Common myeloid progenitor, CD34-positive (primary cell): ENCODE data around the gene RNU1-3.
"Not testable (repeated sequence)": the region's sequence is repeated elsewhere in the genome, so short reads cannot be mapped to it uniquely, and the experiment has no call there.

Source experiments
- CTCF ChIA-PET: fragments of 350-600 bp; sonication (Branson Sonifier 250); formaldehyde crosslinking; loops from one replicate; lab custom pipeline; 2021; ENCODE audit warnings: antibody characterized with exemption; lab: Charles Lee
- POLR2A ChIA-PET: fragments of 350-600 bp; sonication (Branson Sonifier 250); formaldehyde crosslinking; loops from one replicate; lab custom pipeline; 2021; ENCODE audit warnings: antibody characterized with exemption; lab: Charles Lee
- DNase-seq, 3 donors: peaks; one replicate each; pipeline versions ENCODE4 v3.0.0 to v3.0.0-alpha.2; 2013
- H3K27ac ChIP-seq, 2 experiments: 1 replicate in 1 of 2; 2 replicates in 1 of 2; pipeline ENCODE4 v1.7.0; 2013; ENCODE audit warnings: inconsistent platforms in 2 of 2, low read length in 2 of 2, mild to moderate bottlenecking in 2 of 2, low read depth in 1 of 2, moderate library complexity in 1 of 2; ENCODE audit not compliant: severe bottlenecking in 2 of 2, insufficient read depth in 1 of 2, poor library complexity in 1 of 2
- H3K27me3 ChIP-seq, 5 experiments: replicated peaks in 2 of 5; 1 replicate in 3 of 5; 2 replicates in 2 of 5; pipeline versions ENCODE4 v1.6.1 to v1.7.0; 2013; ENCODE audit warnings: low read length in 4 of 5, mild to moderate bottlenecking in 2 of 5, moderate library complexity in 2 of 5, inconsistent platforms in 1 of 5; ENCODE audit not compliant: insufficient read depth in 5 of 5, control insufficient read depth in 4 of 5
- H3K36me3 ChIP-seq, 4 experiments: 1 replicate in 2 of 4; 2 replicates in 2 of 4; pipeline versions ENCODE4 v1.6.1 to v1.7.0; 2013; ENCODE audit warnings: low read length in 3 of 4, control low read depth in 1 of 4, mild to moderate bottlenecking in 1 of 4; ENCODE audit not compliant: control insufficient read depth in 4 of 4, insufficient read depth in 4 of 4
- H3K4me1 ChIP-seq, 4 experiments: 1 replicate in 3 of 4; 2 replicates in 1 of 4; pipeline versions ENCODE4 v1.6.1 to v1.7.1; 2013; ENCODE audit warnings: low read length in 3 of 4, mild to moderate bottlenecking in 3 of 4, control low read depth in 1 of 4, inconsistent platforms in 1 of 4, moderate library complexity in 1 of 4; ENCODE audit not compliant: control insufficient read depth in 4 of 4, insufficient read depth in 4 of 4; ENCODE audit errors: control extremely low read depth in 1 of 4
- H3K4me3 ChIP-seq, 7 experiments: 1 replicate in 4 of 7; 2 replicates in 3 of 7; pipeline versions ENCODE4 v1.5.1 to v1.7.0; 2013; ENCODE audit warnings: mild to moderate bottlenecking in 7 of 7, low read length in 6 of 7, moderate library complexity in 6 of 7, inconsistent platforms in 2 of 7, low read depth in 2 of 7, control low read depth in 1 of 7; ENCODE audit not compliant: insufficient read depth in 4 of 7, control insufficient read depth in 1 of 7; ENCODE audit errors: extremely low read depth in 1 of 7
- H3K9me3 ChIP-seq, 5 experiments: 1 replicate in 4 of 5; 2 replicates in 1 of 5; pipeline versions ENCODE4 v1.6.1 to v1.7.1; 2013; ENCODE audit warnings: low read length in 4 of 5, mild to moderate bottlenecking in 2 of 5, inconsistent platforms in 1 of 5, low read depth in 1 of 5, moderate library complexity in 1 of 5; ENCODE audit not compliant: control insufficient read depth in 4 of 5, insufficient read depth in 2 of 5; ENCODE audit errors: control extremely low read depth in 1 of 5
- WGBS: methylation state at CpG from one replicate; pipeline ENCODE4 v1.1.5; 2013; ENCODE audit not compliant: insufficient coverage; 5-methylcytosine and 5-hydroxymethylcytosine counted together

The RNU1-3 gene

GRCh38 chr1:16687132-16687800 is 20.5 kb upstream of the RNU1-3 start:
- H3K36me3 ChIP-seq, H3K9me3 ChIP-seq, DNase-seq, POLR2A ChIA-PET, H3K4me1 ChIP-seq, H3K27ac ChIP-seq, H3K4me3 ChIP-seq: not testable (repeated sequence)
- CTCF ChIA-PET = interaction anchor here (1.1 to 1.6 kb wide), 6 partner anchors 9 to 20 kb away, joined by 4 to 8 read pairs (median 4); no protein-coding TSS in a partner anchor
- 99% methylated on average over 9 of the region's 13 CpGs for WGBS
- peaks cover 0 to 12% (median 3%) of the 10 kb centered on the region in 5 experiments for H3K27me3 ChIP-seq

- H3K27me3 ChIP-seq = peaks cover 0 to 12% (median 2%) of the 10 kb centered on the region in 5 experiments
- H3K9me3 ChIP-seq, H3K4me3 ChIP-seq, POLR2A ChIA-PET, H3K27ac ChIP-seq, CTCF ChIA-PET, H3K36me3 ChIP-seq, H3K4me1 ChIP-seq: not testable (repeated sequence)
- DNase-seq = peak in 1 of 3 donors; percentile 27
- 34% methylated on average over 18 of the region's 37 CpGs for WGBS
These were observed 19.0 kb upstream of the RNU1-3 start for GRCh38 chr1:16685445-16686371.

DNA sequence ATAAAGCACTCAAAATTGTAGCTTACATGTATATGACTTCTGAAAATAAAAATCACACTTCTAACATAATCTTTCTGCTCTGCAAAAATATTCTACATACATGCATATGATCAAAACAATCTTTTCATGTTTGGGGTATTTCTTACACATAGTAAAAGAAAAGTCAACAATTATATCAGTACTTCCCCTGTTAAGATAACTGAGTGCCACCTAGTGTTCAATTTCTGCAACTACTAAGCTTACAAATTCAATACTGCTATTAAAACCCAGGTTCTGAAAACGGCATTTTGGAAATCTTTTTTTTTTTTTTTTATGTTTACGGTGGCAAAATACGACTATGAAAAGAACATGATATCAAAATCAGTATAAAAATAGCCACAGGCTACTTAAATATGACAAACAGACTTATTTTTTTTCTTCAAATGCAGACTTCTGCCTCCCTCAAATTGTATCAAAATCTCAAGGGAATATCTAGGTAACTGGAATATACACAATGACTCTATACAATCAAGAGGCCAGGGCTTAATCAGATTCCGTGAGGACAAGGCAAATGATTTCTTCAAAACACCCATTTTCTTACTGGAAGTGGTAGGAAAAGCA is 18.1 kb upstream of the RNU1-3 start:
- H3K4me1 ChIP-seq, H3K4me3 ChIP-seq, H3K27ac ChIP-seq, POLR2A ChIA-PET, DNase-seq, CTCF ChIA-PET, H3K36me3 ChIP-seq, H3K9me3 ChIP-seq: not testable (repeated sequence)
- no CpG with 5 or more reads among the region's 4 CpGs for WGBS
- H3K27me3 ChIP-seq = peaks cover 0 to 15% (median 4%) of the 10 kb centered on the region in 5 experiments

GRCh38 chr1:16684152-16684551 is 17.4 kb upstream of the RNU1-3 start:
- H3K9me3 ChIP-seq, POLR2A ChIA-PET, H3K4me3 ChIP-seq, H3K36me3 ChIP-seq, DNase-seq, H3K27ac ChIP-seq, H3K4me1 ChIP-seq, CTCF ChIA-PET: not testable (repeated sequence)
- WGBS = no CpG with 5 or more reads among the region's 2 CpGs
- peaks cover 0 to 15% (median 4%) of the 10 kb centered on the region in 5 experiments for H3K27me3 ChIP-seq

DNA sequence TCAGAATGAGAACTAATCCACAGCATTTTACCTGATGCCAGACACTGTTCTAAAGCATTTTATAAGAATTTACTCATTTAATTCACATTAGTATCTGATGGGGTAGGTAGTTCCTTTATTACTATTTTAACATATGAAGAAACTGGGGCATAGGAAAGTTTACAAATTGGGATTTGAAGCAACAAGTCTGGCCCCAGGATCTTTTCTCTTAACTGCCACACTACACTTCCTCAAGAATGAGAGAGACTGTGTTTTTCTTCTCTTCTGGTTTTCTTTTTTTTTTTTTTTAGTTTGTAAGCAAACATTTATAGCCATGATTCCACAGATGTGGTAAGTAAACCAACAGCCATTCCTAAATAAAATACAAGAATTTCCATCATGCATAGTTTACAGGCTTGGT is 16.1 kb upstream of the RNU1-3 start:
- H3K36me3 ChIP-seq, CTCF ChIA-PET, H3K4me1 ChIP-seq, H3K4me3 ChIP-seq, H3K27ac ChIP-seq, H3K9me3 ChIP-seq, DNase-seq, POLR2A ChIA-PET: not testable (repeated sequence)
- peaks cover 0 to 15% (median 4%) of the 10 kb centered on the region in 5 experiments for H3K27me3 ChIP-seq

- DNase-seq, POLR2A ChIA-PET, H3K36me3 ChIP-seq, H3K4me3 ChIP-seq, H3K27ac ChIP-seq, H3K9me3 ChIP-seq, CTCF ChIA-PET, H3K27me3 ChIP-seq: not testable (repeated sequence)
- H3K4me1 ChIP-seq = peaks cover 0 to 18% (median 13%) of the 10 kb centered on the region in 4 experiments
- 71% methylated on average over 8 of the region's 29 CpGs for WGBS
These were observed 13.6 kb upstream of the RNU1-3 start for GRCh38 chr1:16680366-16680765.
